Ishikawa (cell line): ENCODE results near the gene FARS2.

Experiments
- RAD21 ChIP-seq: IDR thresholded peaks from 2 replicates; pipeline ENCODE4 v1.6.1; 2012; ENCODE audit warnings: low read depth
- TCF12 ChIP-seq: IDR thresholded peaks from 2 replicates; pipeline ENCODE4 v1.6.1; 2012; ENCODE audit warnings: low read depth
- TEAD4 ChIP-seq: IDR thresholded peaks from 2 replicates; pipeline ENCODE4 v1.6.1; 2012
- USF1 ChIP-seq: IDR thresholded peaks from 2 replicates; pipeline ENCODE4 v1.6.1; 2012
- YY1 ChIP-seq: IDR thresholded peaks from 2 replicates; pipeline ENCODE4 v1.6.1; 2012; ENCODE audit warnings: low read depth
- TF ChIP-seq, protein P1 (sequence below): IDR thresholded peaks from 2 replicates; pipeline ENCODE4 v1.6.1; 2012; ENCODE audit warnings: low read depth, mild to moderate bottlenecking

- TF ChIP-seq TCF12 (no peak), RAD21 (no peak), YY1 (no peak), USF1 (no peak), TEAD4 (no peak)
- TF ChIP-seq, protein P1, sequence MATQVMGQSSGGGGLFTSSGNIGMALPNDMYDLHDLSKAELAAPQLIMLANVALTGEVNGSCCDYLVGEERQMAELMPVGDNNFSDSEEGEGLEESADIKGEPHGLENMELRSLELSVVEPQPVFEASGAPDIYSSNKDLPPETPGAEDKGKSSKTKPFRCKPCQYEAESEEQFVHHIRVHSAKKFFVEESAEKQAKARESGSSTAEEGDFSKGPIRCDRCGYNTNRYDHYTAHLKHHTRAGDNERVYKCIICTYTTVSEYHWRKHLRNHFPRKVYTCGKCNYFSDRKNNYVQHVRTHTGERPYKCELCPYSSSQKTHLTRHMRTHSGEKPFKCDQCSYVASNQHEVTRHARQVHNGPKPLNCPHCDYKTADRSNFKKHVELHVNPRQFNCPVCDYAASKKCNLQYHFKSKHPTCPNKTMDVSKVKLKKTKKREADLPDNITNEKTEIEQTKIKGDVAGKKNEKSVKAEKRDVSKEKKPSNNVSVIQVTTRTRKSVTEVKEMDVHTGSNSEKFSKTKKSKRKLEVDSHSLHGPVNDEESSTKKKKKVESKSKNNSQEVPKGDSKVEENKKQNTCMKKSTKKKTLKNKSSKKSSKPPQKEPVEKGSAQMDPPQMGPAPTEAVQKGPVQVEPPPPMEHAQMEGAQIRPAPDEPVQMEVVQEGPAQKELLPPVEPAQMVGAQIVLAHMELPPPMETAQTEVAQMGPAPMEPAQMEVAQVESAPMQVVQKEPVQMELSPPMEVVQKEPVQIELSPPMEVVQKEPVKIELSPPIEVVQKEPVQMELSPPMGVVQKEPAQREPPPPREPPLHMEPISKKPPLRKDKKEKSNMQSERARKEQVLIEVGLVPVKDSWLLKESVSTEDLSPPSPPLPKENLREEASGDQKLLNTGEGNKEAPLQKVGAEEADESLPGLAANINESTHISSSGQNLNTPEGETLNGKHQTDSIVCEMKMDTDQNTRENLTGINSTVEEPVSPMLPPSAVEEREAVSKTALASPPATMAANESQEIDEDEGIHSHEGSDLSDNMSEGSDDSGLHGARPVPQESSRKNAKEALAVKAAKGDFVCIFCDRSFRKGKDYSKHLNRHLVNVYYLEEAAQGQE: no peak
Measured at GRCh38 chr6:5729813-5730517, 468.7 kb downstream of the FARS2 start.
